H1 (cell line): Measurements from ENCODE around the gene TAS2R13. TPM values are rescaled to one million over a fixed set of nuclear protein-coding genes. Genes with fewer than 3 reads are reported as not detected.

Experiments
- CTCF ChIA-PET: fragments of 300-600 bp; sonication (Branson Sonifier 250); formaldehyde crosslinking; loops from one replicate; lab custom pipeline; 2021; ENCODE audit not compliant: partially characterized antibody; lab: Charles Lee
- POLR2A ChIA-PET: fragments of 300-600 bp; sonication (Branson Sonifier 250); formaldehyde crosslinking; loops from one replicate; lab custom pipeline; 2021; ENCODE audit warnings: inconsistent platforms; ENCODE audit not compliant: partially characterized antibody; lab: Charles Lee
- DNase-seq, 2 experiments: peaks; one replicate each; pipeline versions ENCODE4 v3.0.0 to v3.0.0-alpha.2; 2010 to 2022; ENCODE audit warnings: low spot score in 2 of 2, low read depth in 1 of 2, mixed read lengths in 1 of 2
- FAIRE-seq: peaks from 2 replicates; lab custom pipeline; 2011; peaks lifted over from hg19 to GRCh38; lab: Jason Lieb, UNC
- H2AFZ ChIP-seq: 2 replicates; pipeline ENCODE4 v1.8.1; 2012; ENCODE audit warnings: low read length, inconsistent platforms
- H2AK5ac ChIP-seq: 2 replicates; pipeline ENCODE4 v1.6.1; 2013; ENCODE audit warnings: low read depth, low read length
- H2BK120ac ChIP-seq: replicated peaks from 2 replicates; pipeline ENCODE3; 2013; ENCODE audit warnings: low read depth, low read length, inconsistent platforms
- H2BK12ac ChIP-seq: 2 replicates; pipeline ENCODE4 v1.6.1; 2013; ENCODE audit warnings: low read depth, low read length
- H2BK15ac ChIP-seq: 2 replicates; pipeline ENCODE4 v1.6.1; 2013; ENCODE audit warnings: low read length
- H2BK20ac ChIP-seq: 2 replicates; pipeline ENCODE4 v1.6.1; 2013; ENCODE audit warnings: low read length
- H2BK5ac ChIP-seq: 2 replicates; pipeline ENCODE4 v1.6.1; 2013; ENCODE audit warnings: low read depth, low read length
- H3K14ac ChIP-seq: 2 replicates; pipeline ENCODE4 v1.6.1; 2013; ENCODE audit warnings: inconsistent platforms; ENCODE audit not compliant: insufficient read length
- H3K18ac ChIP-seq: 2 replicates; pipeline ENCODE4 v1.6.1; 2013; ENCODE audit warnings: low read length; ENCODE audit errors: extremely low read depth
- H3K23ac ChIP-seq: 2 replicates; pipeline ENCODE4 v1.6.1; 2013; ENCODE audit warnings: inconsistent platforms; ENCODE audit not compliant: insufficient read length
- H3K23me2 ChIP-seq: 2 replicates; pipeline ENCODE4 v1.6.1; 2013; ENCODE audit warnings: low read depth, low read length
- H3K27ac ChIP-seq: 2 replicates; pipeline ENCODE4 v1.6.1; 2011; ENCODE audit warnings: low read depth, low read length, inconsistent platforms
- H3K27me3 ChIP-seq, 4 experiments: replicated peaks in 1 of 4; 1 replicate in 1 of 4; 2 replicates in 3 of 4; pipeline versions ENCODE4 v1.6.1 to v1.8.1; 2011 to 2013; ENCODE audit warnings: low read length in 3 of 4, mild to moderate bottlenecking in 3 of 4, inconsistent platforms in 2 of 4, mixed read lengths in 2 of 4, moderate library complexity in 1 of 4; ENCODE audit not compliant: control insufficient read depth in 3 of 4, insufficient read depth in 3 of 4; ENCODE audit errors: extremely low read depth in 1 of 4
- H3K36me3 ChIP-seq, 4 experiments: 2 replicates each; pipeline versions ENCODE4 v1.6.1 to v1.8.1; 2011 to 2013; ENCODE audit warnings: mild to moderate bottlenecking in 4 of 4, low read length in 3 of 4, moderate library complexity in 2 of 4, control low read depth in 1 of 4, inconsistent platforms in 1 of 4; ENCODE audit not compliant: insufficient read depth in 4 of 4, control insufficient read depth in 2 of 4
- H3K4ac ChIP-seq: replicated peaks from 2 replicates; pipeline ENCODE3; 2013; ENCODE audit warnings: low read length, low read depth, mixed read lengths, inconsistent platforms; ENCODE audit not compliant: insufficient read length
- H3K4me1 ChIP-seq, 4 experiments: replicated peaks in 1 of 4; 1 replicate in 1 of 4; 2 replicates in 3 of 4; pipeline versions ENCODE4 v1.6.1 to v1.8.1; 2011 to 2013; ENCODE audit warnings: low read length in 3 of 4, inconsistent platforms in 2 of 4, mixed read lengths in 1 of 4; ENCODE audit not compliant: insufficient read depth in 4 of 4, control insufficient read depth in 3 of 4
- H3K4me2 ChIP-seq, 2 experiments: 2 replicates each; pipeline versions ENCODE4 v1.6.1 to v1.8.1; 2011 to 2013; ENCODE audit warnings: low read depth in 2 of 2, low read length in 2 of 2, control low read depth in 1 of 2, inconsistent platforms in 1 of 2, mild to moderate bottlenecking in 1 of 2; ENCODE audit not compliant: insufficient read depth in 1 of 2
- H3K4me3 ChIP-seq, 4 experiments: fragments of 200-600, 300-600 bp in 1 of 4; sonication (generic), shearing (Covaris generic), sonication (Bioruptor Twin) in 1 of 4; 2 replicates each; pipeline versions ENCODE4 v1.5.1 to v1.8.1; 2011 to 2016; ENCODE audit warnings: low read length in 4 of 4, low read depth in 3 of 4, control low read depth in 2 of 4, inconsistent platforms in 2 of 4, mild to moderate bottlenecking in 2 of 4, mixed read lengths in 1 of 4, moderate library complexity in 1 of 4; ENCODE audit not compliant: insufficient read depth in 2 of 4; ENCODE audit errors: extremely low read depth in 1 of 4
- H3K56ac ChIP-seq: replicated peaks from 2 replicates; pipeline ENCODE3; 2013; ENCODE audit warnings: low read depth, mild to moderate bottlenecking, mixed read lengths, low read length, inconsistent platforms; ENCODE audit not compliant: insufficient read length
- H3K79me1 ChIP-seq: 2 replicates; pipeline ENCODE4 v1.6.1; 2013; ENCODE audit warnings: low read depth, low read length, control low read depth
- H3K79me2 ChIP-seq, 2 experiments: 2 replicates each; pipeline versions ENCODE4 v1.6.1 to v1.8.1; 2012 to 2013; ENCODE audit warnings: low read length in 2 of 2, mild to moderate bottlenecking in 2 of 2, inconsistent platforms in 1 of 2; ENCODE audit not compliant: insufficient read depth in 2 of 2, control insufficient read depth in 1 of 2
- H3K9ac ChIP-seq, 4 experiments: replicated peaks in 1 of 4; 1 replicate in 1 of 4; 2 replicates in 3 of 4; pipeline versions ENCODE4 v1.6.1 to v1.8.1; 2011 to 2013; ENCODE audit warnings: low read depth in 3 of 4, low read length in 3 of 4, control low read depth in 2 of 4, mild to moderate bottlenecking in 2 of 4, moderate library complexity in 2 of 4, inconsistent platforms in 1 of 4; ENCODE audit errors: extremely low read depth in 1 of 4
- H3K9me3 ChIP-seq, 2 experiments: 2 replicates each; pipeline versions ENCODE4 v1.6.1 to v1.8.1; 2012 to 2013; ENCODE audit warnings: mild to moderate bottlenecking in 2 of 2, moderate library complexity in 2 of 2, control low read depth in 1 of 2, inconsistent platforms in 1 of 2, low read depth in 1 of 2, low read length in 1 of 2, mixed read lengths in 1 of 2; ENCODE audit not compliant: insufficient read depth in 2 of 2
- H4K20me1 ChIP-seq, 2 experiments: replicated peaks in 1 of 2; 2 replicates each; pipeline versions ENCODE3 to v1.8.1; 2011 to 2013; ENCODE audit warnings: inconsistent platforms in 2 of 2, low read length in 2 of 2, mild to moderate bottlenecking in 1 of 2; ENCODE audit not compliant: insufficient read depth in 2 of 2, control insufficient read depth in 1 of 2
- H4K5ac ChIP-seq: 2 replicates; pipeline ENCODE4 v1.6.1; 2013; ENCODE audit warnings: low read length, low read depth, mixed read lengths, inconsistent platforms; ENCODE audit not compliant: insufficient read length
- H4K8ac ChIP-seq: 2 replicates; pipeline ENCODE4 v1.8.0; 2013; ENCODE audit warnings: mild to moderate bottlenecking, moderate library complexity, low read length, inconsistent platforms; ENCODE audit not compliant: insufficient read depth; ENCODE audit errors: extremely low read depth
- H4K91ac ChIP-seq: replicated peaks from 2 replicates; pipeline ENCODE3; 2013; ENCODE audit warnings: low read length, mixed read lengths, inconsistent platforms; ENCODE audit not compliant: insufficient read length
- FOSL1 ChIP-seq: IDR thresholded peaks from 2 replicates; pipeline ENCODE4 v1.6.1; 2011; ENCODE audit warnings: mild to moderate bottlenecking, low read depth, low read length, moderate library complexity; ENCODE audit not compliant: insufficient read depth
- RAD21 ChIP-seq, 2 experiments: IDR thresholded peaks in 1 of 2; conservative IDR thresholded peaks in 1 of 2; 2 replicates each; pipeline ENCODE4 v1.6.1; 2011; ENCODE audit warnings: low read depth in 2 of 2, low read length in 2 of 2, improper control_type of control experiment in 1 of 2, inconsistent platforms in 1 of 2, mild to moderate bottlenecking in 1 of 2, moderate library complexity in 1 of 2
- TAF7 ChIP-seq: optimal IDR thresholded peaks from 2 replicates; pipeline ENCODE3; 2011; ENCODE audit warnings: low read depth, mild to moderate bottlenecking, inconsistent platforms, low read length, moderate library complexity, borderline replicate concordance
- WGBS, 2 experiments: shearing (Covaris generic) in 1 of 2; methylation state at CpG; one replicate each; pipeline versions ENCODE4 v1.1.6 to v1.1.7; 2013 to 2015; ENCODE audit warnings: low lambda C conversion rate in 2 of 2, mixed read lengths in 2 of 2, inconsistent platforms in 1 of 2, low coverage in 1 of 2, missing lambda C conversion rate in 1 of 2; ENCODE audit not compliant: insufficient replicate concordance in 2 of 2, insufficient coverage in 1 of 2, insufficient read length in 1 of 2; ENCODE audit errors: extremely low coverage in 1 of 2, missing lambda C conversion rate in 1 of 2; 5-methylcytosine and 5-hydroxymethylcytosine counted together
- polyA plus RNA-seq, 7 experiments: library from polyadenylated mRNA; depleted of rRNA in 3 of 7; stranded (reverse) in 5 of 7; unstranded in 2 of 7; fragments of >200 nt in 5 of 7; fragments of 200-250 nt in 2 of 7; gene quantifications; 1 replicate in 5 of 7; 2 replicates in 1 of 7; 4 replicates in 1 of 7; pipeline versions ENCODE4 v1.2.1 to v1.2.3, GENCODE V29; 2011 to 2013; ENCODE audit warnings: missing spikeins in 2 of 7, mixed read lengths in 2 of 7
- total RNA-seq: library from RNA; stranded (reverse); fragmentation: NEBNext Ultra II Directional; extraction: Animal tissue kit (Norgen Biotek cat#: 25700); gene quantifications from 2 replicates; pipeline ENCODE4 v1.2.1, GENCODE V29; 2021

The TAS2R13 gene
- total and polyA plus RNA-seq, 2 of the 8 experiments (the other 6 are each of a cell fraction or from before 2014, with no cell fraction given), result 0.09 to 0.17 TPM

DNA sequence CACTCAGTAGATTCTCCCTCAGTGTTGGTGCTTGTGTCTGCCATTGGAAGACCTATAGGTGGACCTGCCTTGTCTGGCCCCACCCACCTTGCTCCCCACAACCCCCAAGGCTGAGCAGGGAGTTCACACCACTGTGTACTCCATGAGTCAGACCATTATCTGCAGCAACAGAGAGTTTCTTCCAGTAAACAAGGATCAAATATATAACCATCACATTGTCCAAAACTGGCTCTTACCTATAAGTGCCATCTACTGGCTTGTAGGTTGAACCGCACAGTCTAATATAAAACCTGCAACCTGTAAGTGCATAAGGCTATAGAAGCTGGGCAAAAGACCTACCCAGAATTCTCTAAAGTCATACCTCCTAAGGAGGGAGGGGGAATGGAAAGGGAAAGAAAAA lies 7.9 kb downstream of the TAS2R13 start:
- Histone ChIP-seq H3K23ac (no peak overlapping the region), H3K4me2 (no peak overlapping the region), H2BK15ac (no peak overlapping the region), H4K91ac (no peak overlapping the region), H2AK5ac (no peak overlapping the region), H2AFZ (no peak overlapping the region), H3K79me1 (no peaks in the 10 kb centered on the region; the same call in 1 of the 2 replicates), H3K18ac (no peak overlapping the region), H3K36me3 (no peaks in the 10 kb centered on the region; a peak in 1 of 8 replicates), H2BK20ac (no peak overlapping the region), H3K4ac (no peak overlapping the region), H3K14ac (no peak overlapping the region), H4K5ac (no peak overlapping the region), H2BK120ac (no peak overlapping the region), H3K56ac (no peak overlapping the region), H3K9ac (no peak overlapping the region), H2BK5ac (no peak overlapping the region), H3K4me1 (no peaks in the 10 kb centered on the region), H4K8ac (no peak overlapping the region), H3K23me2 (no peaks in the 10 kb centered on the region), H3K79me2 (no peaks in the 10 kb centered on the region), H3K4me3 (no peak overlapping the region), H3K27ac (no peak overlapping the region), H3K27me3 (no peaks in the 10 kb centered on the region), H4K20me1 (no peaks in the 10 kb centered on the region), H2BK12ac (no peak overlapping the region), H3K9me3 (peaks cover 0 to 4% of the 10 kb centered on the region in 2 experiments; a peak in 1 of 4 replicates)
- TF ChIP-seq TAF7 (no peak), FOSL1 (no peak), RAD21 (IDR thresholded peaks at IDR 0.05 in 1 of 2, conservative IDR thresholded peaks at IDR 0.05 in 1 of 2; ENCODE audit: low read depth in 2 of 2, low read length in 2 of 2) (peak in 1 of 2 experiments; percentile 17; a peak in 1 of 4 replicates)
- CTCF ChIA-PET, result no interaction called here
- no peak for FAIRE-seq
- WGBS, 2 experiments, result 94% methylated on average over 1 of the region's 1 CpG; no CpG with 5 or more reads in 1 of the 2 experiments
- DNase-seq, result no peak
- POLR2A ChIA-PET, result no interaction called here
